Lung (tissue), 12 donors: ENCODE results near the gene RNF152. TPM values are rescaled to one million over a fixed set of nuclear protein-coding genes. Genes with fewer than 3 reads are reported as not detected.

Source experiments
- ATAC-seq: fragments of 200-7000 bp; cut with Tn5 transposase; one replicate; pipeline ENCODE4 v1.9.1; 2020; ENCODE audit warnings: moderate number of reproducible peaks; ENCODE audit not compliant: insufficient read depth, low FRiP score
- DNase-seq, 3 donors: peaks; one replicate each; pipeline ENCODE4 v3.0.0-alpha.2; 2013 to 2017
- H3K27ac ChIP-seq, 2 donors: one replicate each; pipeline ENCODE4 v1.5.1; 2013; ENCODE audit warnings: mild to moderate bottlenecking in 2 of 2, moderate library complexity in 2 of 2, control low read depth in 1 of 2, inconsistent platforms in 1 of 2, low read depth in 1 of 2, low read length in 1 of 2
- H3K27me3 ChIP-seq, 3 donors: one replicate each; pipeline ENCODE4 v1.5.1; 2013; ENCODE audit warnings: low read length in 2 of 3; ENCODE audit not compliant: control insufficient read depth in 3 of 3, insufficient read depth in 3 of 3
- H3K36me3 ChIP-seq, 4 donors: one replicate each; pipeline ENCODE4 v1.5.1; 2013; ENCODE audit warnings: low read length in 4 of 4, mild to moderate bottlenecking in 1 of 4, moderate library complexity in 1 of 4; ENCODE audit not compliant: control insufficient read depth in 4 of 4, insufficient read depth in 4 of 4
- H3K4me1 ChIP-seq, 5 donors: one replicate each; pipeline ENCODE4 v1.5.1; 2013; ENCODE audit warnings: low read length in 5 of 5, mild to moderate bottlenecking in 2 of 5, moderate library complexity in 1 of 5; ENCODE audit not compliant: control insufficient read depth in 5 of 5, insufficient read depth in 5 of 5
- H3K4me3 ChIP-seq: one replicate; pipeline ENCODE4 v1.5.1; 2013; ENCODE audit warnings: mild to moderate bottlenecking, control low read depth, moderate library complexity
- H3K9ac ChIP-seq, 2 donors: one replicate each; pipeline ENCODE4 v1.5.1; 2013; ENCODE audit warnings: low read length in 2 of 2, control low read depth in 1 of 2; ENCODE audit not compliant: insufficient read depth in 1 of 2
- H3K9me3 ChIP-seq, 4 donors: one replicate each; pipeline ENCODE4 v1.5.1; 2013; ENCODE audit warnings: low read length in 3 of 4, mild to moderate bottlenecking in 1 of 4, moderate library complexity in 1 of 4; ENCODE audit not compliant: control insufficient read depth in 4 of 4, insufficient read depth in 3 of 4
- WGBS, 2 donors: extraction: QIAGEN DNeasy Blood & Tissue Kit; methylation state at CpG; one replicate each; pipeline ENCODE4 v1.1.7; 2013; 5-methylcytosine and 5-hydroxymethylcytosine counted together
- polyA plus RNA-seq, 2 donors: library from polyadenylated mRNA; stranded (reverse); fragments of 200-250 nt; gene quantifications; one replicate each; pipeline ENCODE4 v1.2.1, GENCODE V29; 2013
- total RNA-seq, 2 donors: library from RNA; depleted of rRNA in 1 of 2; stranded (reverse); fragments of >200 nt in 1 of 2; gene quantifications; one replicate each; pipeline ENCODE4 v1.2.1, GENCODE V29; 2014 to 2021
- TF ChIP-seq, protein P1 (sequence below): IDR thresholded peaks from 2 replicates; pipeline ENCODE4 v1.5.1; 2012; ENCODE audit warnings: mild to moderate bottlenecking; ENCODE audit errors: control extremely low read depth, extremely low read depth
- donor health status: control.
- donor health status: control.
- donor health status: Bipolar disorder and iron deficiency.
- donor health status: healthy.
- donor health status: DM: yes; HTN: yes; CAD: no.

Gene RNF152
- total and polyA plus RNA-seq, 4 donors = 1.1 to 55.6 (median 9.6) TPM

DNA sequence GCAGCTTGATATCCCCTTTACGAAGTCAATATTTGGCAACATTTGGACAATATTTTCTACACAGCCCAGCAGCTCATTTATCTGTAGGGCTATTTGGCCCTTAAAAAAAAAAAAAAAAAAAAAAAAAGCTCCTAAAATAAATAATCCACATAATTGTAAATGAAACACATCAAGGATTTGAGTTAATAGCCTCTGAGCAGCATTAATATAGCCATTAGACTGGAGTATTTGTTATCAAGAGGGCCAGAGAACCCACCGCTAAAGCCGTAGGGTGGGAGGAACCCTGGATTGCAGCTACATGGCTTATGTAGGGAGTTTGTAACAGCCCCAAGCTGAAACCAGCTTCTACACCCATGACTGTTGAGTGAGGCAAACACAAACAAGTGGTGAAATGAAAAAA is 84.5 kb downstream of the RNF152 start:
- Histone ChIP-seq H3K4me1 (peaks cover 0 to 19% (median 0%) of the 10 kb centered on the region in 5 donors), H3K27me3 (no peaks in the 10 kb centered on the region), H3K27ac (no peak overlapping the region), H3K4me3 (no peak overlapping the region), H3K9ac (no peak overlapping the region), H3K36me3 (no peaks in the 10 kb centered on the region), H3K9me3 (peaks cover 0 to 3% (median 0%) of the 10 kb centered on the region in 4 donors)
- DNase-seq = peak; percentile 29 to 74 (median 71)
- WGBS, 2 donors = 84 to 92% methylated on average over 3 of the region's 3 CpGs
- TF ChIP-seq, protein P1, sequence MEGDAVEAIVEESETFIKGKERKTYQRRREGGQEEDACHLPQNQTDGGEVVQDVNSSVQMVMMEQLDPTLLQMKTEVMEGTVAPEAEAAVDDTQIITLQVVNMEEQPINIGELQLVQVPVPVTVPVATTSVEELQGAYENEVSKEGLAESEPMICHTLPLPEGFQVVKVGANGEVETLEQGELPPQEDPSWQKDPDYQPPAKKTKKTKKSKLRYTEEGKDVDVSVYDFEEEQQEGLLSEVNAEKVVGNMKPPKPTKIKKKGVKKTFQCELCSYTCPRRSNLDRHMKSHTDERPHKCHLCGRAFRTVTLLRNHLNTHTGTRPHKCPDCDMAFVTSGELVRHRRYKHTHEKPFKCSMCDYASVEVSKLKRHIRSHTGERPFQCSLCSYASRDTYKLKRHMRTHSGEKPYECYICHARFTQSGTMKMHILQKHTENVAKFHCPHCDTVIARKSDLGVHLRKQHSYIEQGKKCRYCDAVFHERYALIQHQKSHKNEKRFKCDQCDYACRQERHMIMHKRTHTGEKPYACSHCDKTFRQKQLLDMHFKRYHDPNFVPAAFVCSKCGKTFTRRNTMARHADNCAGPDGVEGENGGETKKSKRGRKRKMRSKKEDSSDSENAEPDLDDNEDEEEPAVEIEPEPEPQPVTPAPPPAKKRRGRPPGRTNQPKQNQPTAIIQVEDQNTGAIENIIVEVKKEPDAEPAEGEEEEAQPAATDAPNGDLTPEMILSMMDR = no peak
- ATAC-seq = no peak

DNA sequence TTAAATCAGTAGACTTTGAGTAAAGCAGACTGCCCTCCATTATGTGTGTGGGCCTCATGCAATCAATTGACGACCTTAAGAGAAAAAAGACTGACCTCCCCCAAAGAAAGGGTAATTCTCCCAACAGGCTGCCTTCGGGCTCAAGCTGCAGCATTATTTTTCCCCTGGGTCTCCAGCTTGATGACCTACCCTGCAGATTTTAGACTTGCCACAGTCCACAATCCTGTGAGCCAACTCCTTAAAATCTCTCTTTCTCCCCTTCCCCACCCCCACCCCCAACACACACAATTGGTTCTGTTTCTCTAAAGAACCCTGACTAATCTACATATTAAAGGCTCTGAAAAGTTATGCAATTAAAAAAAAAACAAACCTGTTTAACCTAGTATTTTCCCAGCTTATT is 89.4 kb downstream of the RNF152 start:
- Histone ChIP-seq H3K36me3 (no peaks in the 10 kb centered on the region), H3K4me3 (no peak overlapping the region), H3K9me3 (peaks cover 0 to 3% (median 0%) of the 10 kb centered on the region in 4 donors), H3K27ac (no peak overlapping the region), H3K27me3 (no peaks in the 10 kb centered on the region), H3K4me1 (peaks cover 0 to 10% (median 1%) of the 10 kb centered on the region in 5 donors), H3K9ac (no peak overlapping the region)
- 84 to 91% methylated on average over 2 of the region's 2 CpGs for WGBS, 2 donors
- TF ChIP-seq, protein P1 = no peak
- no peak for ATAC-seq
- no peak for DNase-seq

DNA sequence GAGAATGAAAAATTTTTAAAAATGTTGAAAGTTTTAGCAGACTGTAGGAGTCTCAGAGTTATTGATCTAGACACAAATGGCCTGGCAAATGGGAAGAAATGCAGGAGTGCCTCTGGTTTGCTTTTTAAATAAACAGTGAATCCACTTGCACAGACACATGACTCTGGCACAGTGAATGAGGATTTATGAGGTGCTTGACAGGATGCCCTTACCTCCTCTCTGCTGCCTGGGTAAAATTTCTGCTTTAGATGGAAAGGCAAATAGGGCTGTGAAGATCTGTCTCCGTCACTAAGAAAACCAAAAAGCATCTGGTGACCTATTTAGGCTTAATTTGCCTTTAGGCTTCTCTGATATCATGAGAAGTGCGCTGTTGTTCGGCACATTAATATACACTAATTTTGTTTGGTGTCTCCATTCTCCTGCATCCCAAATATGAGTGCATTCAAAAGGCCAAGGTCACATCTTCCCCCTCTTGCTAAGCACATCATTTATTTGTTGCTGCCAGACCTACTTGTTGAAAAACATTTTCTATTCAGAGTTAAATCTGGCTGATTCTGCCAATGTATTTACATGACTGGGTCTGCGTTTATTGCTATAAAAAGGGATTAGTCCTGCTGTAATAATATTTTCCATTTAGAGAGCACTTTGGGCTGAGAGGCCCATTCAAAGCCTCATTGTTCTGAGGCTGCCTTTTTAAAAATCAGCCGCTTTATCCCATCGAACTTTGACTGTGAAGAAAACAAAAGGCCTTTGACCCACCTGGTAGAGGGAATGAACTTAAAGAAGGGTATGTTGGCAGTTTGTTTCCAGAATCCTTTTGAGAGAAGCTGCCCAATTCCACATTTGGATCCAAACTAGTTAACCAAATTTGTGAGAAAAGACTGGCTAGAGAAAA is 94.9 kb downstream of the RNF152 start:
- Histone ChIP-seq H3K27me3 (no peaks in the 10 kb centered on the region), H3K4me3 (no peak overlapping the region), H3K4me1 (peaks cover 0 to 1% (median 0%) of the 10 kb centered on the region in 5 donors), H3K27ac (no peak overlapping the region), H3K36me3 (no peaks in the 10 kb centered on the region), H3K9ac (no peak overlapping the region), H3K9me3 (peaks cover 0 to 5% (median 0%) of the 10 kb centered on the region in 4 donors)
- ATAC-seq (no peak), DNase-seq (no peak)
- 89 to 91% methylated on average over 6 of the region's 6 CpGs for WGBS, 2 donors
- TF ChIP-seq, protein P1 = no peak
